HepG2 (cell line): ENCODE results near the gene NAV2. TPM values are rescaled to one million over a fixed set of nuclear protein-coding genes. Genes with fewer than 3 reads are reported as not detected.
A peak's percentile ranks its signal among the peaks of the same experiment; 100 is the strongest.

Source experiments
- BORCS8-MEF2B ChIP-seq: sonication (generic); formaldehyde crosslinking; IDR thresholded peaks from 2 replicates; pipeline ENCODE4 v1.8.0; 2022; ENCODE audit warnings: mild to moderate bottlenecking, missing genetic modification reagents
- ERF ChIP-seq: IDR thresholded peaks from 2 replicates; pipeline ENCODE4 v1.6.1; 2018; ENCODE audit warnings: missing biosample characterization, missing genetic modification reagents
- MED8 ChIP-seq: sonication (generic); formaldehyde crosslinking; IDR thresholded peaks from 2 replicates; pipeline ENCODE4 v1.8.1; 2023; ENCODE audit warnings: mild to moderate bottlenecking, missing genetic modification reagents; ENCODE audit not compliant: insufficient replicate concordance
- MIXL1 ChIP-seq: IDR thresholded peaks from 2 replicates; pipeline ENCODE4 v1.6.1; 2016
- NFATC3 ChIP-seq: sonication (generic); formaldehyde crosslinking; IDR thresholded peaks from 2 replicates; pipeline ENCODE4 v1.5.1; 2020; ENCODE audit warnings: mild to moderate bottlenecking, missing genetic modification reagents
- PRMT3 ChIP-seq: sonication (generic); formaldehyde crosslinking; IDR thresholded peaks from 2 replicates; pipeline ENCODE4 v1.8.1; 2022; ENCODE audit warnings: low read depth, mild to moderate bottlenecking, moderate library complexity, missing genetic modification reagents, borderline replicate concordance
- RBM22 ChIP-seq: fragments of 200-400 bp; formaldehyde crosslinking; optimal IDR thresholded peaks from 2 replicates; pipeline ENCODE3; 2017; ENCODE audit warnings: mild to moderate bottlenecking, low read length, moderate library complexity
- SUZ12 ChIP-seq: fragments of 150-350 bp; IDR thresholded peaks from 2 replicates; pipeline ENCODE4 v1.6.1; 2014; ENCODE audit warnings: low read depth, low read length
- TEAD3 ChIP-seq: optimal IDR thresholded peaks from 2 replicates; pipeline ENCODE3; 2016; ENCODE audit warnings: borderline replicate concordance
- ZFYVE20 ChIP-seq: sonication (generic); formaldehyde crosslinking; IDR thresholded peaks from 2 replicates; pipeline ENCODE4 v1.8.0; 2023; ENCODE audit warnings: low read depth, mild to moderate bottlenecking, moderate library complexity, missing genetic modification reagents, borderline replicate concordance
- ZNF20 ChIP-seq: sonication (generic); formaldehyde crosslinking; IDR thresholded peaks from 2 replicates; pipeline ENCODE4 v1.4.0; 2020; ENCODE audit warnings: mild to moderate bottlenecking, moderate library complexity, missing genetic modification reagents
- ZNF260 ChIP-seq: sonication (generic); formaldehyde crosslinking; IDR thresholded peaks from 2 replicates; pipeline ENCODE4 v1.4.0; 2020; ENCODE audit warnings: missing genetic modification reagents, low read depth, mild to moderate bottlenecking, borderline replicate concordance
- ZNF333 ChIP-seq: sonication (generic); formaldehyde crosslinking; IDR thresholded peaks from 2 replicates; pipeline ENCODE4 v1.4.0; 2020; ENCODE audit warnings: mild to moderate bottlenecking, missing genetic modification reagents, borderline replicate concordance
- ZNF546 ChIP-seq: sonication (generic); formaldehyde crosslinking; conservative IDR thresholded peaks from 2 replicates; pipeline ENCODE4 v1.8.1; 2023; ENCODE audit warnings: mild to moderate bottlenecking, missing genetic modification reagents
- ZNF605 ChIP-seq: sonication (generic); formaldehyde crosslinking; IDR thresholded peaks from 2 replicates; pipeline ENCODE4 v1.8.0; 2022; ENCODE audit warnings: mild to moderate bottlenecking, missing genetic modification reagents
- ZNF615 ChIP-seq: sonication (generic); formaldehyde crosslinking; IDR thresholded peaks from 2 replicates; pipeline ENCODE4 v1.5.0; 2020; ENCODE audit warnings: mild to moderate bottlenecking, missing genetic modification reagents, borderline replicate concordance
- ZNF678 ChIP-seq: sonication (generic); formaldehyde crosslinking; IDR thresholded peaks from 2 replicates; pipeline ENCODE4 v1.4.0; 2020; ENCODE audit warnings: mild to moderate bottlenecking, missing genetic modification reagents
- ZNF891 ChIP-seq: sonication (generic); formaldehyde crosslinking; IDR thresholded peaks from 2 replicates; pipeline ENCODE4 v1.5.0; 2020; ENCODE audit warnings: mild to moderate bottlenecking, missing genetic modification reagents
- polyA plus RNA-seq, 8 experiments: library from polyadenylated mRNA; depleted of rRNA in 3 of 8; stranded (reverse) in 7 of 8; unstranded in 1 of 8; fragments of >200 nt; fragmentation: Illumina TruSeq in 4 of 8; extraction: Trizol in 4 of 8; gene quantifications; 2 replicates each; pipeline versions ENCODE4 v1.2.1 to v1.2.3, GENCODE V29; 2011 to 2016; ENCODE audit warnings: low read depth in 4 of 8, missing spikeins in 1 of 8, mixed read lengths in 1 of 8; ENCODE audit not compliant: insufficient read depth in 1 of 8
- total RNA-seq, 5 experiments: library from RNA; depleted of rRNA; stranded (reverse); fragments of >200 nt; fragmentation: Illumina TruSeq; extraction: Trizol; gene quantifications; 2 replicates each; pipeline ENCODE4 v1.2.3, GENCODE V29; 2016; ENCODE audit warnings: low read depth in 1 of 5
- TF ChIP-seq, protein P1 (sequence below): sonication (generic); formaldehyde crosslinking; IDR thresholded peaks from 2 replicates; pipeline ENCODE4 v1.5.1; 2020; ENCODE audit warnings: mild to moderate bottlenecking, missing genetic modification reagents
- TF ChIP-seq, protein P2 (sequence below): sonication (generic); formaldehyde crosslinking; IDR thresholded peaks from 2 replicates; pipeline ENCODE4 v1.4.0; 2020; ENCODE audit warnings: missing genetic modification reagents
- TF ChIP-seq, protein P3 (sequence below): IDR thresholded peaks from 2 replicates; pipeline ENCODE4 v1.6.1; 2016; ENCODE audit warnings: missing genetic modification reagents, missing compliant biosample characterization
- TF ChIP-seq, protein P4 (sequence below): sonication (generic); formaldehyde crosslinking; conservative IDR thresholded peaks from 2 replicates; pipeline ENCODE4 v1.8.0; 2022; ENCODE audit warnings: mild to moderate bottlenecking, moderate library complexity, missing genetic modification reagents

NAV2 gene
- total and polyA plus RNA-seq, 2 of the 13 experiments (the other 11 are each of a cell fraction or from before 2014, with no cell fraction given) = 9.3 to 34.6 TPM

DNA sequence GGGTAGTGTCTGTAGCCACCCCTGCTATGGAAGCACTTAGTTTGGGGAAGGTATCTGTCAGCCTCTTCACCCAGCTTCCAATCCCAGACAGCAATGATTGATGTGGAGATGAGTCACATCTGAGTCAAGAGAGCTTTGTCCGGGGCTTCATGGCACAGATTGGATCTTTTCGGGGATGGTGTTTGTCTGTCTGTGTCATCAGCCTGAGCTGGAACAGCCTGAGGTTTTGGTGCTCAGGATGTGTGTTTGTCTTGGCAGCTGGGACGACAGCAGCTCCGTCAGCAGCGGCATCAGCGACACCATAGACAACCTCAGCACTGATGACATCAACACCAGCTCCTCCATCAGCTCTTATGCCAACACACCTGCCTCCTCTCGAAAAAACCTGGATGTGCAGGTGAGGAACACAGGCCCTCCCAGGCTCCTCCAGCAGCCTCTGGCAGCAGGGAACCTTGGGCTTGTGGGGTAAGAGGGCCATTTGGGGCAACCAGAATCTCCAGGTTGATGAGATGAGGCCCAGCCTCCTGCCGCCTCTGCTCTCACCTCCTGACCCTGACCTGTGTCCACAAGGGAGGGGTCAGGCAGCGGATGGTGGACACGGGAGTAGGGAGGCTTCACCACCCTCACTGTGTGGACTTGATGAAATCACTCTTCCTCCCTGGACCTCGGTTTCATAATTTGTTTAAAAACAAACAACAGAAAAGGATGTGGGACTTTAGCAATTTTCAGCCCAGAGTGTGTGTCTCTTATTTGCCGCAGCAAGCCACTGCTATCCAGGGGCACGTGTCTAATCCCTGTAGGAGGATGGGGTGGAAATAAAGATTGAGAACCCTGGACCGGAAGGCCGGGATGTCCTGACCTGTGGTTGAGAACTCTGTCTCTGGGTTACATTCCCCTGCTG is 323.3 kb downstream of the NAV2 start (continued):
- TF ChIP-seq ZNF891 (CRISPR knock-in tag) (peak; percentile 75; the same call in 1 of the 2 replicates), NFATC3 (CRISPR knock-in tag) (no peak), ZNF546 (CRISPR knock-in tag) (no peak; the same call in 1 of the 2 replicates), ZNF260 (no peak), ERF (CRISPR knock-in tag) (peak; percentile 68; the same call in 1 of the 2 replicates), MED8 (CRISPR knock-in tag) (peak; percentile 69), ZNF615 (CRISPR knock-in tag) (no peak), SUZ12 (no peak), ZNF605 (CRISPR knock-in tag) (peak; percentile 79), ZNF333 (CRISPR knock-in tag) (no peak), BORCS8-MEF2B (CRISPR knock-in tag) (no peak; the same call in 1 of the 2 replicates), RBM22 (peak; percentile 36), ZNF678 (CRISPR knock-in tag) (no peak), ZNF20 (CRISPR knock-in tag) (no peak), PRMT3 (no peak), MIXL1 (CRISPR knock-in tag) (peak; percentile 68), ZFYVE20 (CRISPR knock-in tag) (no peak), TEAD3 (CRISPR knock-in tag) (peak; percentile 44)
- TF ChIP-seq, protein P1, sequence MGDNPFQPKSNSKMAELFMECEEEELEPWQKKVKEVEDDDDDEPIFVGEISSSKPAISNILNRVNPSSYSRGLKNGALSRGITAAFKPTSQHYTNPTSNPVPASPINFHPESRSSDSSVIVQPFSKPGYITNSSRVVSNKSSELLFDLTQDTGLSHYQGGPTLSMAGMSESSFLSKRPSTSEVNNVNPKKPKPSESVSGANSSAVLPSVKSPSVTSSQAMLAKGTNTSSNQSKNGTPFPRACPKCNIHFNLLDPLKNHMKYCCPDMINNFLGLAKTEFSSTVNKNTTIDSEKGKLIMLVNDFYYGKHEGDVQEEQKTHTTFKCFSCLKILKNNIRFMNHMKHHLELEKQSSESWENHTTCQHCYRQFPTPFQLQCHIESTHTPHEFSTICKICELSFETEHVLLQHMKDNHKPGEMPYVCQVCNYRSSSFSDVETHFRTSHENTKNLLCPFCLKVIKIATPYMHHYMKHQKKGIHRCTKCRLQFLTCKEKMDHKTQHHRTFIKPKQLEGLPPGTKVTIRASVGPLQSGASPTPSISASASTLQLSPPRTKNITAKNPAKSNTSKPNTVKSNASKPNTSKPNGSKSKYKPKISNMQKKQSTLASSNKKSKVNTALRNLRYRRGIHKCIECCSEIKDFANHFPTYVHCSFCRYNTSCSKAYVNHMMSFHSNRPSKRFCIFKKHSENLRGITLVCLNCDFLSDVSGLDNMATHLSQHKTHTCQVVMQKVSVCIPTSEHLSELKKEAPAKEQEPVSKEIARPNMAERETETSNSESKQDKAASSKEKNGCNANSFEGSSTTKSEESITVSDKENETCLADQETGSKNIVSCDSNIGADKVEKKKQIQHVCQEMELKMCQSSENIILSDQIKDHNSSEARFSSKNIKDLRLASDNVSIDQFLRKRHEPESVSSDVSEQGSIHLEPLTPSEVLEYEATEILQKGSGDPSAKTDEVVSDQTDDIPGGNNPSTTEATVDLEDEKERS (CRISPR knock-in tag) = peak; percentile 35; the same call in 1 of the 2 replicates
- TF ChIP-seq, protein P2, sequence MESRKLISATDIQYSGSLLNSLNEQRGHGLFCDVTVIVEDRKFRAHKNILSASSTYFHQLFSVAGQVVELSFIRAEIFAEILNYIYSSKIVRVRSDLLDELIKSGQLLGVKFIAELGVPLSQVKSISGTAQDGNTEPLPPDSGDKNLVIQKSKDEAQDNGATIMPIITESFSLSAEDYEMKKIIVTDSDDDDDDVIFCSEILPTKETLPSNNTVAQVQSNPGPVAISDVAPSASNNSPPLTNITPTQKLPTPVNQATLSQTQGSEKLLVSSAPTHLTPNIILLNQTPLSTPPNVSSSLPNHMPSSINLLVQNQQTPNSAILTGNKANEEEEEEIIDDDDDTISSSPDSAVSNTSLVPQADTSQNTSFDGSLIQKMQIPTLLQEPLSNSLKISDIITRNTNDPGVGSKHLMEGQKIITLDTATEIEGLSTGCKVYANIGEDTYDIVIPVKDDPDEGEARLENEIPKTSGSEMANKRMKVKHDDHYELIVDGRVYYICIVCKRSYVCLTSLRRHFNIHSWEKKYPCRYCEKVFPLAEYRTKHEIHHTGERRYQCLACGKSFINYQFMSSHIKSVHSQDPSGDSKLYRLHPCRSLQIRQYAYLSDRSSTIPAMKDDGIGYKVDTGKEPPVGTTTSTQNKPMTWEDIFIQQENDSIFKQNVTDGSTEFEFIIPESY (CRISPR knock-in tag) = peak; percentile 29; the same call in 1 of the 2 replicates
- TF ChIP-seq, protein P3, sequence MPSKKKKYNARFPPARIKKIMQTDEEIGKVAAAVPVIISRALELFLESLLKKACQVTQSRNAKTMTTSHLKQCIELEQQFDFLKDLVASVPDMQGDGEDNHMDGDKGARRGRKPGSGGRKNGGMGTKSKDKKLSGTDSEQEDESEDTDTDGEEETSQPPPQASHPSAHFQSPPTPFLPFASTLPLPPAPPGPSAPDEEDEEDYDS (CRISPR knock-in tag) = peak; percentile 5; the same call in 1 of the 2 replicates
- TF ChIP-seq, protein P4, sequence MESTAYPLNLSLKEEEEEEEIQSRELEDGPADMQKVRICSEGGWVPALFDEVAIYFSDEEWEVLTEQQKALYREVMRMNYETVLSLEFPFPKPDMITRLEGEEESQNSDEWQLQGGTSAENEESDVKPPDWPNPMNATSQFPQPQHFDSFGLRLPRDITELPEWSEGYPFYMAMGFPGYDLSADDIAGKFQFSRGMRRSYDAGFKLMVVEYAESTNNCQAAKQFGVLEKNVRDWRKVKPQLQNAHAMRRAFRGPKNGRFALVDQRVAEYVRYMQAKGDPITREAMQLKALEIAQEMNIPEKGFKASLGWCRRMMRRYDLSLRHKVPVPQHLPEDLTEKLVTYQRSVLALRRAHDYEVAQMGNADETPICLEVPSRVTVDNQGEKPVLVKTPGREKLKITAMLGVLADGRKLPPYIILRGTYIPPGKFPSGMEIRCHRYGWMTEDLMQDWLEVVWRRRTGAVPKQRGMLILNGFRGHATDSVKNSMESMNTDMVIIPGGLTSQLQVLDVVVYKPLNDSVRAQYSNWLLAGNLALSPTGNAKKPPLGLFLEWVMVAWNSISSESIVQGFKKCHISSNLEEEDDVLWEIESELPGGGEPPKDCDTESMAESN (CRISPR knock-in tag) = peak; percentile 76
